Measurements from ENCODE around the gene NHSL2.
"Not testable (repeated sequence)": the region's sequence is repeated elsewhere in the genome, so short reads cannot be mapped to it uniquely, and the experiment has no call there.

Gene NHSL2

DNA sequence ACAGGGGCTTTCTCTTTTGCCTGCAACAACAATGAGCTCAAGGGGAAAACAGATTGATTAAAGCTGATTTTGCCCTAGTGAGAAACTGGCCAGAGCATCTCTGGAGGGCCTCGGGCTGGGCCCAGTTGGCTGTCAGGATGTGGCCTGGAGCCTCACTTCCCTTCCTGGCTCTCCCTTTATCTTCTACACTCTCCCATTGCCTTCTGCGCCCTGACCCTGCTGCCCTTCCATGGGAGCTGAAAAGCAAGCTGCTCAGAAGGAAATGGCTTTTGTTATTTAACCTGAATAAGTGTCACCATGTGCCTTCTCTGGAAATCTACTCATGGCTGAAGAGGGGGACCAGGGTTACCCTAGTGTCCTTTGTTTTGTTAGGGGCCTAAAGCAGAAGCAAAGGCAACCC is 43.8 kb downstream of the NHSL2 start:
- H3K14ac ChIP-seq (ENCODE audit: low read length in 2 of 2): peak overlapping the region in 1 of 2 experiments; percentile 48
- H3K9ac ChIP-seq (ENCODE audit: low read length): peak overlapping the region; percentile 44
- H3K79me1 ChIP-seq (replicated peaks; ENCODE audit: low read length, poor library complexity, severe bottlenecking): no peaks in the 10 kb centered on the region
- H3K4me3 ChIP-seq (ENCODE audit: insufficient read depth in 1 of 2, low read depth in 1 of 2, low read length in 2 of 2): no peak overlapping the region
- peaks cover 0 to 57% of the 10 kb centered on the region in 2 experiments for H3K27me3 ChIP-seq (ENCODE audit: control insufficient read depth in 1 of 2, insufficient read depth in 1 of 2, low read length in 2 of 2)
- H3K4ac ChIP-seq (ENCODE audit: low read depth in 1 of 2, low read length in 2 of 2): peak overlapping the region in 1 of 2 experiments; percentile 51
- H2BK15ac ChIP-seq (ENCODE audit: low read depth, poor library complexity, severe bottlenecking): no peak overlapping the region
- peak overlapping the region; percentile 59 for H2AK5ac ChIP-seq (ENCODE audit: low read length, severe bottlenecking)
- no peak overlapping the region for H4K91ac ChIP-seq (ENCODE audit: low read length)
- peaks cover 28% of the 10 kb centered on the region for H3K4me1 ChIP-seq (ENCODE audit: control insufficient read depth, insufficient read depth, low read depth, low read length)
- H2BK5ac ChIP-seq (ENCODE audit: low read depth, low read length, poor library complexity, severe bottlenecking): no peak overlapping the region
- H3K4me2 ChIP-seq (ENCODE audit: low read length, poor library complexity, severe bottlenecking): no peak overlapping the region
- H4K8ac ChIP-seq (ENCODE audit: low read length): peak overlapping the region; percentile 61
- H3K27ac ChIP-seq (ENCODE audit: low read length, poor library complexity, severe bottlenecking): no peak overlapping the region
- WGBS: no CpG with 5 or more reads among the region's 2 CpGs
- no peak for DNase-seq
- no peaks in the 10 kb centered on the region for H3K36me3 ChIP-seq (ENCODE audit: control insufficient read depth in 1 of 2, insufficient read depth in 2 of 2, low read depth in 1 of 2, low read length in 2 of 2)
- H2BK120ac ChIP-seq (ENCODE audit: low read depth, low read length): no peak overlapping the region
- peak overlapping the region in 1 of 2 experiments; percentile 52 for H3K18ac ChIP-seq (ENCODE audit: low read depth in 1 of 2, low read length in 2 of 2)
- H3K23ac ChIP-seq (ENCODE audit: low read length in 2 of 2): no peak overlapping the region
- H3K9me3 ChIP-seq (ENCODE audit: control insufficient read depth, low read length): peaks cover under 1% of the 10 kb centered on the region
- no peak overlapping the region for H2AFZ ChIP-seq (ENCODE audit: low read depth, low read length)
- H2BK12ac ChIP-seq (ENCODE audit: low read length in 2 of 2): no peak overlapping the region

DNA sequence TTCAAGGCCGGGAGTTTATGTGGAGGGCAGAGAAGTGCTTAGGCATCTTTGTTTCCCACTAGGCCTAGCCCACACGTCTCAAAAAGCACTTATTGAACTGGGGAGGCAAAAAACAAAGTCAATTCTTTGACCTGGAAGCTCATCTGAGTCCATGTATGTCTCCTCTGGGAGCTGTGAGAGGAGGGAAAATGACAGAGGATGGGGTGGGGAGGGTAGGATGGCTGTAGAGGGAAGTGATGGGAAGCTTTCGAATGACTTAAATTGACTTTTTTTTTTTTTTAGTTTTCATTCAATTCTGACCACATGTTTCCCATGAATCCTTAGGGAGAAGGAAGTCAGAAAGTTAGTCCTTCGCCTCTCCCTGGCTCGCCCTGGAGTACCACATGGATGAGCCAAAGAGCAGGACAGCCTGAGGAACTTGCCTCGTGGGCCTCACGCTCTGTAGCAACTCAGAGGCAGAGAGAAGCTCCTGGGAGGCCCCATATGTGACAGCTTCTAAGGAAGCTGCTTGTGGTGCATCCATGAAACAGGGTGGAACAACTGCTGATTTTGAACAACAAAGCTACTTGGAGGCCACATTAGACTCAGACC is 45.0 kb downstream of the NHSL2 start:
- Histone ChIP-seq H3K4me3 (ENCODE audit: insufficient read depth in 1 of 2, low read depth in 1 of 2, low read length in 2 of 2) (no peak overlapping the region), H3K4ac (ENCODE audit: low read depth in 1 of 2, low read length in 2 of 2) (no peak overlapping the region), H3K9me3 (ENCODE audit: control insufficient read depth, low read length) (peaks cover 10% of the 10 kb centered on the region), H3K9ac (ENCODE audit: low read length) (no peak overlapping the region), H4K91ac (ENCODE audit: low read length) (no peak overlapping the region), H3K79me1 (replicated peaks; ENCODE audit: low read length, poor library complexity, severe bottlenecking) (no peaks in the 10 kb centered on the region), H2AFZ (ENCODE audit: low read depth, low read length) (no peak overlapping the region), H3K27me3 (ENCODE audit: control insufficient read depth in 1 of 2, insufficient read depth in 1 of 2, low read length in 2 of 2) (peaks cover 0 to 50% of the 10 kb centered on the region in 2 experiments), H4K8ac (ENCODE audit: low read length) (peak overlapping the region; percentile 49), H3K27ac (ENCODE audit: low read length, poor library complexity, severe bottlenecking) (no peak overlapping the region), H3K14ac (ENCODE audit: low read length in 2 of 2) (no peak overlapping the region), H2BK120ac (ENCODE audit: low read depth, low read length) (no peak overlapping the region), H2BK15ac (ENCODE audit: low read depth, poor library complexity, severe bottlenecking) (no peak overlapping the region), H2BK12ac (ENCODE audit: low read length in 2 of 2) (peak overlapping the region in 1 of 2 experiments; percentile 39), H2AK5ac (ENCODE audit: low read length, severe bottlenecking) (peak overlapping the region; percentile 54), H3K23ac (ENCODE audit: low read length in 2 of 2) (no peak overlapping the region), H3K36me3 (ENCODE audit: control insufficient read depth in 1 of 2, insufficient read depth in 2 of 2, low read depth in 1 of 2, low read length in 2 of 2) (no peaks in the 10 kb centered on the region), H2BK5ac (ENCODE audit: low read depth, low read length, poor library complexity, severe bottlenecking) (no peak overlapping the region), H3K4me1 (ENCODE audit: control insufficient read depth, insufficient read depth, low read depth, low read length) (peaks cover 17% of the 10 kb centered on the region), H3K4me2 (ENCODE audit: low read length, poor library complexity, severe bottlenecking) (no peak overlapping the region), H3K18ac (ENCODE audit: low read depth in 1 of 2, low read length in 2 of 2) (no peak overlapping the region)
- DNase-seq: no peak
- 92% methylated on average over 6 of the region's 7 CpGs for WGBS

DNA sequence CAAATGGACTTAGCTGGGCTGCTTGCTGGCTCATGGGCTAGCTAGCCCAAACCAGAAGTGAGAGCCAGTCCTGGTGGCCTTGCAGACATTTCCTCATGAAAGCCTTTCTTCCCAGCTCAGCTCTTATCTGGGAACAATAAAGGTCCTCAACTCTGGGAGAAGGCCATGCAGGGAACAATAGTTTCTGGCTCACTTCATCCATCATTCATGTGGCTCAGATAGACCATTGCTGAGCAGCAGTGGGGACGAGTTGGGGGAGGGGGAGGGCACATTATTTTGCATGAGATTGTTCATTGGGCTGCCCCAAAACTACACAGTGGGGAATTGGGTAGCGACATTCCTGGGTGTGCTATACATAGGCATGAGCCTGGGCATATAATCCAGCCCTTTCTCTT is 47.6 kb downstream of the NHSL2 start:
- Histone ChIP-seq H3K9ac (ENCODE audit: low read length) (no peak overlapping the region), H4K8ac (ENCODE audit: low read length) (peak overlapping the region; percentile 29), H3K14ac (ENCODE audit: low read length in 2 of 2) (no peak overlapping the region), H3K4ac (ENCODE audit: low read depth in 1 of 2, low read length in 2 of 2) (no peak overlapping the region), H2AFZ (ENCODE audit: low read depth, low read length) (no peak overlapping the region), H2BK15ac (ENCODE audit: low read depth, poor library complexity, severe bottlenecking) (no peak overlapping the region), H2BK12ac (ENCODE audit: low read length in 2 of 2) (no peak overlapping the region), H3K36me3 (ENCODE audit: control insufficient read depth in 1 of 2, insufficient read depth in 2 of 2, low read depth in 1 of 2, low read length in 2 of 2) (no peaks in the 10 kb centered on the region), H2AK5ac (ENCODE audit: low read length, severe bottlenecking) (no peak overlapping the region), H2BK5ac (ENCODE audit: low read depth, low read length, poor library complexity, severe bottlenecking) (no peak overlapping the region), H3K23ac (ENCODE audit: low read length in 2 of 2) (no peak overlapping the region), H3K18ac (ENCODE audit: low read depth in 1 of 2, low read length in 2 of 2) (peak overlapping the region in 1 of 2 experiments; percentile 11), H4K91ac (ENCODE audit: low read length) (no peak overlapping the region), H3K4me2 (ENCODE audit: low read length, poor library complexity, severe bottlenecking) (no peak overlapping the region), H3K27ac (ENCODE audit: low read length, poor library complexity, severe bottlenecking) (peak overlapping the region; percentile 86), H3K9me3 (ENCODE audit: control insufficient read depth, low read length) (peaks cover 14% of the 10 kb centered on the region), H3K79me1 (replicated peaks; ENCODE audit: low read length, poor library complexity, severe bottlenecking) (no peaks in the 10 kb centered on the region), H3K4me1 (ENCODE audit: control insufficient read depth, insufficient read depth, low read depth, low read length) (peaks cover 15% of the 10 kb centered on the region), H3K4me3 (ENCODE audit: insufficient read depth in 1 of 2, low read depth in 1 of 2, low read length in 2 of 2) (no peak overlapping the region), H3K27me3 (ENCODE audit: control insufficient read depth in 1 of 2, insufficient read depth in 1 of 2, low read length in 2 of 2) (peaks cover 0 to 31% of the 10 kb centered on the region in 2 experiments), H2BK120ac (ENCODE audit: low read depth, low read length) (no peak overlapping the region)
- no peak for DNase-seq
- WGBS: 20% methylated on average over 1 of the region's 2 CpGs

DNA sequence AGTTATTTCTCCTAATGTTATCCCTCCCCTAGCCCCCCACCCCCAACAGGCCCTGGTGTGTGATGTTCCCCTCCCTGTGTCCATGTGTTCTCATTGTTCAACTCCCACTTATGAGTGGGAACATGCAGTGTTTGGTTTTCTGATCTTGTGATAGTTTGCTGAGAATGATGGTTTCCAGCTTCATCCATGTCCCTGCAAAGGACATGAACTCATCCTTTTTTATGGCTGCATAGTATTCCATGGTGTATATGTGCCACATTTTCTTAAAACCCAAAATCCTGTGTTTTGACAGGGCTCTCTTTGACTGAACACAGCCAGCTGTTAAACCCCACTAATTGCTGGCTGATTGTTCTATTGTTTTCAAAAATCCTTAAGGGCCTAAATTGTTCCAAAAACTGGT is 53.5 kb downstream of the NHSL2 start:
- not testable (repeated sequence) for H3K4me2 ChIP-seq (ENCODE audit: low read length, poor library complexity, severe bottlenecking)

More for the DNA sequence above, 53.5 kb downstream of the NHSL2 start:
- H3K27ac ChIP-seq (ENCODE audit: low read length, poor library complexity, severe bottlenecking); H3K79me1 ChIP-seq (replicated peaks; ENCODE audit: low read length, poor library complexity, severe bottlenecking); H3K4me3 ChIP-seq (ENCODE audit: insufficient read depth in 1 of 2, low read depth in 1 of 2, low read length in 2 of 2); H3K4ac ChIP-seq (ENCODE audit: low read depth in 1 of 2, low read length in 2 of 2); H2AK5ac ChIP-seq (ENCODE audit: low read length, severe bottlenecking); H3K36me3 ChIP-seq (ENCODE audit: control insufficient read depth in 1 of 2, insufficient read depth in 2 of 2, low read depth in 1 of 2, low read length in 2 of 2); H2AFZ ChIP-seq (ENCODE audit: low read depth, low read length); H2BK15ac ChIP-seq (ENCODE audit: low read depth, poor library complexity, severe bottlenecking); H2BK120ac ChIP-seq (ENCODE audit: low read depth, low read length); H3K4me1 ChIP-seq (ENCODE audit: control insufficient read depth, insufficient read depth, low read depth, low read length); H2BK5ac ChIP-seq (ENCODE audit: low read depth, low read length, poor library complexity, severe bottlenecking); H3K18ac ChIP-seq (ENCODE audit: low read depth in 1 of 2, low read length in 2 of 2); H3K27me3 ChIP-seq (ENCODE audit: control insufficient read depth in 1 of 2, insufficient read depth in 1 of 2, low read length in 2 of 2); H4K8ac ChIP-seq (ENCODE audit: low read length); H3K9ac ChIP-seq (ENCODE audit: low read length); H4K91ac ChIP-seq (ENCODE audit: low read length); DNase-seq; H2BK12ac ChIP-seq (ENCODE audit: low read length in 2 of 2); H3K23ac ChIP-seq (ENCODE audit: low read length in 2 of 2); H3K14ac ChIP-seq (ENCODE audit: low read length in 2 of 2): not testable (repeated sequence)
- H3K9me3 ChIP-seq (ENCODE audit: control insufficient read depth, low read length): peaks cover 14% of the 10 kb centered on the region

Measured in mesenchymal stem cell (in vitro differentiated cells and primary cell).